Measurements from ENCODE around the gene CX3CL1.

- TF ChIP-seq RFX1 (IDR thresholded peaks at IDR 0.05) (no peak), MTF2 (CRISPR knock-in tag; IDR thresholded peaks at IDR 0.05; ENCODE audit: borderline replicate concordance) (no peak), ZSCAN12 (CRISPR knock-in tag; IDR thresholded peaks at IDR 0.05) (no peak)
- TF ChIP-seq, protein P1, sequence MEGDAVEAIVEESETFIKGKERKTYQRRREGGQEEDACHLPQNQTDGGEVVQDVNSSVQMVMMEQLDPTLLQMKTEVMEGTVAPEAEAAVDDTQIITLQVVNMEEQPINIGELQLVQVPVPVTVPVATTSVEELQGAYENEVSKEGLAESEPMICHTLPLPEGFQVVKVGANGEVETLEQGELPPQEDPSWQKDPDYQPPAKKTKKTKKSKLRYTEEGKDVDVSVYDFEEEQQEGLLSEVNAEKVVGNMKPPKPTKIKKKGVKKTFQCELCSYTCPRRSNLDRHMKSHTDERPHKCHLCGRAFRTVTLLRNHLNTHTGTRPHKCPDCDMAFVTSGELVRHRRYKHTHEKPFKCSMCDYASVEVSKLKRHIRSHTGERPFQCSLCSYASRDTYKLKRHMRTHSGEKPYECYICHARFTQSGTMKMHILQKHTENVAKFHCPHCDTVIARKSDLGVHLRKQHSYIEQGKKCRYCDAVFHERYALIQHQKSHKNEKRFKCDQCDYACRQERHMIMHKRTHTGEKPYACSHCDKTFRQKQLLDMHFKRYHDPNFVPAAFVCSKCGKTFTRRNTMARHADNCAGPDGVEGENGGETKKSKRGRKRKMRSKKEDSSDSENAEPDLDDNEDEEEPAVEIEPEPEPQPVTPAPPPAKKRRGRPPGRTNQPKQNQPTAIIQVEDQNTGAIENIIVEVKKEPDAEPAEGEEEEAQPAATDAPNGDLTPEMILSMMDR (CRISPR knock-in tag; IDR thresholded peaks at IDR 0.05): no peak
Measured at GRCh38 chr16:57376313-57376818, 4.1 kb downstream of the CX3CL1 start.

All from HepG2 (cell line).